Kidney epithelial cell (primary cell): ENCODE results near the gene F2RL3. TPM values are rescaled to one million over a fixed set of nuclear protein-coding genes. Genes with fewer than 3 reads are reported as not detected.

Experiments used
- DNase-seq: peaks from one replicate; pipeline ENCODE4 v3.0.0-alpha.2; 2010; ENCODE audit warnings: low read depth
- H3K27me3 ChIP-seq: 2 replicates; pipeline ENCODE4 v1.6.0; 2011; ENCODE audit warnings: low read length; ENCODE audit not compliant: control insufficient read depth, insufficient read depth
- H3K36me3 ChIP-seq: 2 replicates; pipeline ENCODE4 v1.5.1; 2011; ENCODE audit warnings: low read length; ENCODE audit not compliant: control insufficient read depth, insufficient read depth
- H3K4me3 ChIP-seq: 2 replicates; pipeline ENCODE4 v1.5.1; 2011; ENCODE audit warnings: low read depth, mild to moderate bottlenecking, control low read depth, low read length
- total RNA-seq: library from RNA; depleted of rRNA; stranded (reverse); fragments of >200 nt; gene quantifications from 2 replicates; pipeline ENCODE4 v1.2.3, GENCODE V29; 2015
- TF ChIP-seq, protein P1 (sequence below): IDR thresholded peaks from 2 replicates; pipeline ENCODE4 v1.5.1; 2011; ENCODE audit warnings: mild to moderate bottlenecking, moderate library complexity, low read length, control low read depth, inconsistent platforms; ENCODE audit not compliant: insufficient read depth, poor library complexity, severe bottlenecking

The F2RL3 gene
- total RNA-seq, 1 donor from 2014 or later = 0.88 TPM

DNA sequence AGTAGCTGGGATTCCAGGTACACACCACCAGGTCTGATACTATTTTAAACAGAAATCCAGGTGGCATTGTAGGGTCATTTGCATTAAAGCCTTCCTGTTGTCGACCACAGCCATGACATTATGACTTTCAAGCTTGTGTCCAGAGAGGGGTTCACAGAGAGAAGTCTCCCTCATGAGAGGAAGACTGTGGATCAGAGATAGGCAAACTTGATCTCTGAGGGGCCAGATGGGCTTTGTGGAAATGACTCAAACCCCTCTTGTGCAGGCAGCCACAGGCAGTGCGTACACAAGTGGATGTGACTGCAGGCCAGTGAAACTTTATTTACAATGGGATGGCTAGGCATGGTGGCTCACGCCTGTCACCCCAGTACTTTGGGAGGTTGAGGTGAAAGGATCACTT, 27.8 kb upstream of the F2RL3 start:
- no peaks in the 10 kb centered on the region for H3K27me3 ChIP-seq
- H3K4me3 ChIP-seq = no peak overlapping the region
- DNase-seq = no peak
- TF ChIP-seq, protein P1, sequence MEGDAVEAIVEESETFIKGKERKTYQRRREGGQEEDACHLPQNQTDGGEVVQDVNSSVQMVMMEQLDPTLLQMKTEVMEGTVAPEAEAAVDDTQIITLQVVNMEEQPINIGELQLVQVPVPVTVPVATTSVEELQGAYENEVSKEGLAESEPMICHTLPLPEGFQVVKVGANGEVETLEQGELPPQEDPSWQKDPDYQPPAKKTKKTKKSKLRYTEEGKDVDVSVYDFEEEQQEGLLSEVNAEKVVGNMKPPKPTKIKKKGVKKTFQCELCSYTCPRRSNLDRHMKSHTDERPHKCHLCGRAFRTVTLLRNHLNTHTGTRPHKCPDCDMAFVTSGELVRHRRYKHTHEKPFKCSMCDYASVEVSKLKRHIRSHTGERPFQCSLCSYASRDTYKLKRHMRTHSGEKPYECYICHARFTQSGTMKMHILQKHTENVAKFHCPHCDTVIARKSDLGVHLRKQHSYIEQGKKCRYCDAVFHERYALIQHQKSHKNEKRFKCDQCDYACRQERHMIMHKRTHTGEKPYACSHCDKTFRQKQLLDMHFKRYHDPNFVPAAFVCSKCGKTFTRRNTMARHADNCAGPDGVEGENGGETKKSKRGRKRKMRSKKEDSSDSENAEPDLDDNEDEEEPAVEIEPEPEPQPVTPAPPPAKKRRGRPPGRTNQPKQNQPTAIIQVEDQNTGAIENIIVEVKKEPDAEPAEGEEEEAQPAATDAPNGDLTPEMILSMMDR = no peak
- H3K36me3 ChIP-seq = no peaks in the 10 kb centered on the region

GRCh38 chr19:16861834-16862233, 27.0 kb upstream of the F2RL3 start:
- DNase-seq = no peak

GRCh38 chr19:16862826-16863415, 25.9 kb upstream of the F2RL3 start:
- Histone ChIP-seq H3K36me3 (peaks cover 3% of the 10 kb centered on the region), H3K27me3 (no peaks in the 10 kb centered on the region), H3K4me3 (no peak overlapping the region)
- no peak for DNase-seq
- TF ChIP-seq, protein P1 = no peak

More at GRCh38 chr19:16861834-16862233, 27.0 kb upstream of the F2RL3 start:
- Histone ChIP-seq H3K4me3 (no peak overlapping the region), H3K27me3 (no peaks in the 10 kb centered on the region), H3K36me3 (peaks cover 1% of the 10 kb centered on the region)
- TF ChIP-seq, protein P1 = no peak

GRCh38 chr19:16867211-16867610, 21.6 kb upstream of the F2RL3 start:
- Histone ChIP-seq H3K36me3 (peaks cover 3% of the 10 kb centered on the region), H3K27me3 (no peaks in the 10 kb centered on the region), H3K4me3 (no peak overlapping the region)
- TF ChIP-seq, protein P1 = no peak
- no peak for DNase-seq

DNA sequence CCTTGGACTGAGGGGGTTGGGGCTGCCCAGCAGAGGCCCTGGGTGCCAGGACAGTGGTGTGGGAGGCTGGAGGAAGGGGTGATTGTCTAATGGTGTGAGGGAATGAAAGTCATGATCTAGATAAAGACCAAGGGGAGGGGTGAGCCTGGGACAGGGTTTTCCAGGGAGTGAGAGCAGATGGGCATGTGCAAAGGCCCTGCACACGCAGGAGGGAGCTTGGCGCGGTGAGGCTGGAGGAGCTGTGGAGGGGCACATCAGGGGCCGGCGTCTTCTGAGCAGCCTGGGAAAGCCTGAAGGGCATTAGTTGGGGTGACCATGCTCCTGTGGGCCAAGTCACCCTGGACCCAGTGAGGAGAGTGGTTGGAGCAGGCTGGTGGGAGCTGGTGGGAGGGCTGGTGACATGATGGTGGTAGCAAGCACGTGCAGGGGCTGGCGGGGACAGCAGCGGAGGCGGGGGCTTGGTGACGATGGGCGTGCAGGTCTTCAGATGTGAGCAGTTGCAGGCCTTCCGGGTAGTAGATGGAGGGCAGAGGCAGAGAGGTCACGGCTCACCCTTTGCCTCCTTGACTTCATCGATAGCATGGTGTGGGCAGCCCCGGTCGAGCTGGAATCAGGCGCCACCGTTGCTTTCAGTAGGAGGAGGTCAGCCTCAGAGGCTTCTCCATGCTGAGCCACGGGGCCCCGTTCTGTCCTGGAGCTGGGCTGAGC, 20.2 kb upstream of the F2RL3 start:
- no peak for DNase-seq
- H3K4me3 ChIP-seq = no peak overlapping the region
- no peaks in the 10 kb centered on the region for H3K27me3 ChIP-seq
- peaks cover 3% of the 10 kb centered on the region for H3K36me3 ChIP-seq
- TF ChIP-seq, protein P1 = no peak
